ENCODE data around the gene RAB21.

- TF ChIP-seq CTCF (conservative IDR thresholded peaks at IDR 0.05) (no peak), ZFX (IDR thresholded peaks at IDR 0.05) (no peak)
Observed at GRCh38 chr12:71782017-71782416, 27.4 kb downstream of the RAB21 start.
